HFF-Myc (cell line): ENCODE data around the gene HNRNPUL1.

Experiments
- DNase-seq: peaks from one replicate; pipeline ENCODE4 v3.0.0-alpha.2; 2011; ENCODE audit warnings: low read depth; ENCODE audit errors: extremely low read depth
- H3K4me3 ChIP-seq: replicated peaks from 2 replicates; pipeline ENCODE4 v1.5.1; 2011; ENCODE audit warnings: low read depth, mild to moderate bottlenecking, control low read depth, low read length
- TF ChIP-seq, protein P1 (sequence below): IDR thresholded peaks from 2 replicates; pipeline ENCODE4 v1.5.1; 2012; ENCODE audit warnings: mild to moderate bottlenecking, low read depth, low read length, control low read depth; ENCODE audit errors: missing control alignments

Gene HNRNPUL1

GRCh38 chr19:41248895-41249294 is 15.3 kb upstream of the HNRNPUL1 start:
- DNase-seq = no peak
- TF ChIP-seq, protein P1, sequence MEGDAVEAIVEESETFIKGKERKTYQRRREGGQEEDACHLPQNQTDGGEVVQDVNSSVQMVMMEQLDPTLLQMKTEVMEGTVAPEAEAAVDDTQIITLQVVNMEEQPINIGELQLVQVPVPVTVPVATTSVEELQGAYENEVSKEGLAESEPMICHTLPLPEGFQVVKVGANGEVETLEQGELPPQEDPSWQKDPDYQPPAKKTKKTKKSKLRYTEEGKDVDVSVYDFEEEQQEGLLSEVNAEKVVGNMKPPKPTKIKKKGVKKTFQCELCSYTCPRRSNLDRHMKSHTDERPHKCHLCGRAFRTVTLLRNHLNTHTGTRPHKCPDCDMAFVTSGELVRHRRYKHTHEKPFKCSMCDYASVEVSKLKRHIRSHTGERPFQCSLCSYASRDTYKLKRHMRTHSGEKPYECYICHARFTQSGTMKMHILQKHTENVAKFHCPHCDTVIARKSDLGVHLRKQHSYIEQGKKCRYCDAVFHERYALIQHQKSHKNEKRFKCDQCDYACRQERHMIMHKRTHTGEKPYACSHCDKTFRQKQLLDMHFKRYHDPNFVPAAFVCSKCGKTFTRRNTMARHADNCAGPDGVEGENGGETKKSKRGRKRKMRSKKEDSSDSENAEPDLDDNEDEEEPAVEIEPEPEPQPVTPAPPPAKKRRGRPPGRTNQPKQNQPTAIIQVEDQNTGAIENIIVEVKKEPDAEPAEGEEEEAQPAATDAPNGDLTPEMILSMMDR = no peak
- no peak overlapping the region for H3K4me3 ChIP-seq

DNA sequence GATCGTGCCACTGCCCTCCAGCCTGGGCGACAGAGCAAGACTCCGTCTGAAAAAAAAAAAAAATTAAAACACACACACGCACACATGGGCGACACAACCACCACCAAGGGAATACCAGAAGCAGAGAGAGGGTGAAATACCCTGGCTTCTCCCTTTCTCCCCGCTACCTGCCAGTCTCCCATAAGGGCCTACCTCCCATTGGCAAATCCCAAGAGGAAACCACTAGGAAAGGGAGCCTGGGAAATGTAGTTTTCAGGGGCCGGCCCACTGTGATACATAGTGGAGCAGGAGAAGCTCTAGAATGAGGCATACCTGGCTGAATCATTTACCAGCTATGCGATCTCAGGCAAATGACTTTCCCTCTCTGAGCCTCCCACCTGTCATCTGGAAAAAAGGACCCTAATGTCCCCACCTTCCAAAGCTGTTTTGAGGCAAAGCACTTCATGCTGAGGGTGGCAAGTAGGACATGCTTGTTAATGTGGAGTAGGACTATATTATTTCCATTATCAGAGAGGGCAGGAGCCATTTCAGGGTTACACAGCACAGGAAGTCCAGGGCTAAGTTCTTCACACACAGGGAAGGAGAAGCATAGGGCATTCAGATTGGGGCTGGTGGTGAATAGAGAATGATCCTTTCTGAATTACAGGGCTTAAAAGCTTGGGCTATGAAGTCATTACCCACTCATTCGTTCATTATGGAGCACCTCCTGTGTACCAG is 14.3 kb upstream of the HNRNPUL1 start:
- TF ChIP-seq, protein P1 = no peak
- H3K4me3 ChIP-seq = no peak overlapping the region
- DNase-seq = no peak

DNA sequence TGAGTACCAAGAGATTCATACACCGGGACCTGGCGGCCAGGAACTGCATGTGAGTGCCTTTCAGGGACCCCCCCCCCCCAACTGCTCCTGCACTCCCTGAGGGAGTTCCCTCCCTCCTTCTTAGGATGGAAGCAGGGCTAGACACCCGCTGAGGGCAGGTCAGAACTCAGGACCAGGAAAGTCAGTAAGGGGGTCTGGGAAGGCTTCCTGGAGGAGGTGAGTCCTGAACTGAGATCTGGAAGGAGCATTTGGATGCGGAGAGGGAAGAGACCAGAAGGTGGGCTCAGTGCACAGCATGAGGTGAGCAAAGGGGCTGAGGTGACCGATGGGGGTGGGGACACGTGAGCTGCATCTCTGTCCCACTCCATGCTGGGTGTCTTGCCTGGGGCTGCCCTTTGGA is 10.5 kb upstream of the HNRNPUL1 start:
- H3K4me3 ChIP-seq = no peak overlapping the region
- TF ChIP-seq, protein P1 = no peak
- no peak for DNase-seq

DNA sequence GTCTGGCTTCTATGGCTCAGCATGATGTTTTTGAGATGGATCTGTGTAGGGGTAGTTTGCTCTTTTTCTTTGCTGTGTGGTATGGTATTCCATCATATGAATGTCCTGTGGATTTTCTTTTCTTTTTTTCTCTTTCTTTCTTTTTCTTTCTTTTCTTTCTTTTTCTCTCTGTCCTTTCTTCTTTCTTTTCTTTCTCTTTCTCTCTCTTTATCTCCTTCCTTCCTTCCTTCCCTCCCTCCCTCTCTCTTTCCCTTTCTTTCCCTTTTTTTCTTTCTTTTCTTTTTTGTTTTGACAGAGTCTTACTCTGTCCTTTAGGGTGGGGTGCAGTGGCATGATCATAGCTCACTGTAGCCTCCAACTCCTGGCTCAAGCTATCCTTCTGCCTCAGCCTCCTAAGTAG is 9.0 kb upstream of the HNRNPUL1 start:
- H3K4me3 ChIP-seq = no peak overlapping the region
- no peak for DNase-seq
- TF ChIP-seq, protein P1 = no peak

DNA sequence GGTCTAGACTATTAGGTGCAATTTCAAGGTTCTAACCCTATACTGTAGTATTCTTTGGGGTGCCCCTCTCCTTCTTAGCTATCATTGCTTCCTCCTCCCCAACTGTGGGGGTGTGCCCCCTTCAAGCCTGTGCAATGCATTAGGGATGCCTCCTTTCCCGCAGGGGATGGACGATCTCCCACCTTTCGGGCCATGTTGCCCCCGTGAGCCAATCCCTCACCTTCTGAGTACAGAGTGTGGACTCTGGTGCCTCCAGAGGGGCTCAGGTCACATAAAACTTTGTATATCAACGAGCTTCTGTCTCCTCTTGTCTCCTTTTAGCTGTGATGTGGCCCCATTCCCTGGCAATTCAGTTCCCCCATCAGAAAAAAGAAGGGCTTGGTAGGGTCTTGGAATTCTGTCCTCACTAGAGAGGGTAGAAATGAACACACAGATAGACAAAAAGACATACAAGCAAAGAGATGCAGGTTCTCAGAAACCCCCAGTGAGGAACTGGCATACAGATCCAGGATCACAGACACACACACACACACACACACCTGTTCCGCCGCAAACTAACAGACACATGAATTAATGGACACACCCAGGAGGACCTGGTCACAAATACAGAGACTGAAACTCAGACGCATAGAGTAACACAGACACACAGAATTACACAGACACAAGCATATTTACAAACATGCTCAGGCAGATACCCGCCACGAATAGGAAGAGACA is 2.5 kb upstream of the HNRNPUL1 start:
- TF ChIP-seq, protein P1 = no peak
- H3K4me3 ChIP-seq = peak overlapping the region; percentile 71
- peak; percentile 14 for DNase-seq

- TF ChIP-seq, protein P1 = no peak
- DNase-seq = peak; percentile 20
- H3K4me3 ChIP-seq = peak overlapping the region; percentile 71
Observed at GRCh38 chr19:41263042-41263849, 926 bp upstream of the HNRNPUL1 start.
